GM13977 (cell line): Measurements from ENCODE around the gene MACROD2.
"Not testable (repeated sequence)": the region's sequence is repeated elsewhere in the genome, so short reads cannot be mapped to it uniquely, and the experiment has no call there.

ENCODE experiments used
- DNase-seq: peaks from one replicate; pipeline ENCODE4 v3.0.0; 2012; ENCODE audit warnings: low spot score
- in situ Hi-C: fragments of 300-500 bp; cut with MboI; formaldehyde crosslinking; loops from one replicate; pipeline ENCODE4 v1.12.0; 2022; ENCODE audit warnings: low sequenced_read_pairs, low pct_unique_long_range_greater_than_20kb, mixed read lengths, inconsistent platforms; ENCODE audit not compliant: unreplicated experiment
- TF ChIP-seq, protein P1 (sequence below): IDR thresholded peaks from 2 replicates; pipeline ENCODE4 v1.5.1; 2012; ENCODE audit warnings: mild to moderate bottlenecking, control low read depth; ENCODE audit not compliant: insufficient read depth; ENCODE audit errors: extremely low read depth, missing control alignments

MACROD2 gene

DNA sequence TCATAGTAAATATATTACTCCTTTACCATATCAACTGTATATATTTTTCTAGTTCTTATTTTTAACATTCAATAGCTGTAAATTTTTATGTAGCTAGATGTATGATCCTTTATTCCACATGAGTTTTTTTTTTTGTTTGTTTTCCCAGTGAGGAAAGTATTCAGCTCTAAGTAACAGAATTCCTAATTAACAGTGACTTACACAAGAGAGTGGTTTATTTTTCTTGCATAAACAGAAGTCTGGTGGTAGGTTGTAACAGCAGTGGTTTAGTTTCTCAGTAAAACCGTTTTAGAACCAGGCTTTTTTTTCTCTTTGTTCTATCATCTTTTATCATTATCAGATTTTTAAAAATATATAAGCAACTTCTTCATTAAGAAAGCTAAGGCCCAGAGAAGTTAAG is 459.0 kb downstream of the MACROD2 start:
- TF ChIP-seq, protein P1, sequence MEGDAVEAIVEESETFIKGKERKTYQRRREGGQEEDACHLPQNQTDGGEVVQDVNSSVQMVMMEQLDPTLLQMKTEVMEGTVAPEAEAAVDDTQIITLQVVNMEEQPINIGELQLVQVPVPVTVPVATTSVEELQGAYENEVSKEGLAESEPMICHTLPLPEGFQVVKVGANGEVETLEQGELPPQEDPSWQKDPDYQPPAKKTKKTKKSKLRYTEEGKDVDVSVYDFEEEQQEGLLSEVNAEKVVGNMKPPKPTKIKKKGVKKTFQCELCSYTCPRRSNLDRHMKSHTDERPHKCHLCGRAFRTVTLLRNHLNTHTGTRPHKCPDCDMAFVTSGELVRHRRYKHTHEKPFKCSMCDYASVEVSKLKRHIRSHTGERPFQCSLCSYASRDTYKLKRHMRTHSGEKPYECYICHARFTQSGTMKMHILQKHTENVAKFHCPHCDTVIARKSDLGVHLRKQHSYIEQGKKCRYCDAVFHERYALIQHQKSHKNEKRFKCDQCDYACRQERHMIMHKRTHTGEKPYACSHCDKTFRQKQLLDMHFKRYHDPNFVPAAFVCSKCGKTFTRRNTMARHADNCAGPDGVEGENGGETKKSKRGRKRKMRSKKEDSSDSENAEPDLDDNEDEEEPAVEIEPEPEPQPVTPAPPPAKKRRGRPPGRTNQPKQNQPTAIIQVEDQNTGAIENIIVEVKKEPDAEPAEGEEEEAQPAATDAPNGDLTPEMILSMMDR: no peak
- DNase-seq: no peak
- in situ Hi-C loops: no loop called here

GRCh38 chr20:14467104-14467827 is 471.9 kb downstream of the MACROD2 start:
- DNase-seq, in situ Hi-C loops: not testable (repeated sequence)

DNA sequence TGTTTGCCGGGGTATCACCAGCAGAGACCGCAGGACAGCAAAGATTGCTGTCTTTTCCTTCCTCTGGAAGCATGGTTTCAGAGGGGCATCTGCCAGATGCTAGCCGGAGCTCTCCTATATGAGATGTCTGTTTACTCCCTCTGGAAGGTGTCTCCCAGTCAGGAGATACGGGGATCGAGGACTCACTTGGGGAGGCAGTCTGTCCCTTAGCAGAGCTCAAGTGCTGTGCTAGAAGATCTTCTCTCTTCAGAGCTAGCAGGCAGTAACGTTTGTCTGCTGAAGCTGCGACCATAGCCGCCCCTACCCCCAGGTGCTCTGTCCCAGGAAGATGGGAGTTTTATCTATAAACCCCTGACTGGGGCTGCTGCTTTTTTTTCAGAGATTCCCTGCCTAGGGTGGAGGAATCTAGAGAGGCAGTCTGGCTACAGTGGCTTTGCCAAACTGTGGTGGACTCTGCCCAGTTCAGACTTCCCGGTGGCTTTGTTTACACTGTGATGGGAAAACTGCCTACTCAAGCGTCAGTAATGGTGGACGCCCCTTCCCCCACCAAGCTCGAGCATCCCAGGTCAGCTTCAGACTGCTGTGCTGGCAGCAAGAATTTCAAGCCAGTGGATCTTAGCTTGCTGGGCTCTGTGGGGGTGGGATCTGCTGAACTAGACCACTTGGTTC is 475.0 kb downstream of the MACROD2 start:
- in situ Hi-C loops: no loop called here
- TF ChIP-seq, protein P1: no peak
- DNase-seq: no peak

DNA sequence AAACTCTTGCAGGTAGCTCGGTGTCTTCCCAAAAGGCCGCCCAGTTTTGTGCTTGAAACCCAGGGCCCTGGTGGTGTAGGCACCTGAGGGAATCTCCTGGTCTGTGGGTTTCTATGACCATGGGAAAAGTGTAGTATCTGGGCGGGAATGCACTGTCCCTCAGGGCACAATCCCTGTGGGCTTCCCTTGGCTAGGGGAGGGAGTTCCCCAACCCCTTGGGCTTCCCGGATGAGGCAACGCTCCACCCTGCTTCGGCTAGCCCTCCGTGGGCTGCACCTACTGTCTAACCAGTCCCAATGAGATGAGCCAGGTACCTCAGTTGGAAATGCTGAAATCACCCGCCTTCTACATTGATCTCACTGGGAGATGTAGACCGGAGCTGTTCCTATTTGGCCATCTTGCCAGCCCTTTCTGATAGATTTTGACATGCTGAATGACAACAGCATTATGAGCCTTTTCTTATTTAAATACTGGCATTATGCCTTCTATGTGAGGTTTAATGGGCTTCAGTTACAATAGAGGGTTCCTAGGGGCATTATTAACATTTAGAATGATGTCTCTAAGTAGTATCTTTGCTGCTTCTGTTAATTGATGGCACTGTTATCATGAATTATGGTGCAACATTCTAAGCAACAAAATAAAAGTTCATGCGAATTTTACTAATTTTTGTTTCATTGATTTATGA is 475.8 kb downstream of the MACROD2 start:
- TF ChIP-seq, protein P1: no peak
- DNase-seq: no peak
- in situ Hi-C loops: no loop called here

- in situ Hi-C loops: no loop called here
- no peak for DNase-seq
- TF ChIP-seq, protein P1: no peak
Measured at GRCh38 chr20:14477125-14477524, 481.8 kb downstream of the MACROD2 start.

DNA sequence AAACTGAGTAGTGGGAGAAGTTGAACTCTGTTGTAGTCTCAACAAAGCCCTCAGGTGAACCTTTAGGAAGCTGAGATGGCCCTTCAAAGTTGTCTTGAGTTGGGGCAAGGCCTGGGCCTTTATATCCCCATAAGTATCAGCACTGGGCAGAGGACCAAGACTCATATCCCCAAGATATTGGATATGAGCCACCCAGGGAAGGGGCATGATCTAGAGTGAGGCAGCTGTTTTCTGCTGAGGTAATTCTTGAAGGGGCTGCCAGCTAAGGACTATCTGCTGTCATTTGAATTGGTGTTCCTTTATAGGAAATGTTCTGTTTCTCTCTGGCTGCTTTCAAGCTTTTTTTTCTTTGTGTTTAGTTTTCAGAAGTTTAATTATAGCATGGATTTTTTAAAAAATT is 482.8 kb downstream of the MACROD2 start:
- TF ChIP-seq, protein P1: no peak
- DNase-seq: no peak
- in situ Hi-C loops: no loop called here

GRCh38 chr20:14481863-14482262 is 486.5 kb downstream of the MACROD2 start:
- TF ChIP-seq, protein P1: no peak
- no peak for DNase-seq
- in situ Hi-C loops: no loop called here
